HEK293 (cell line): Measurements from ENCODE around the gene TP63.

ENCODE experiments used
- CTCF ChIP-seq: fragments of 450-650 bp; formaldehyde crosslinking; IDR thresholded peaks from 2 replicates; pipeline ENCODE4 v1.5.1; 2016; ENCODE audit warnings: missing biosample characterization, missing genetic modification characterization
- MZF1 ChIP-seq: fragments of 450-650 bp; formaldehyde crosslinking; IDR thresholded peaks from 2 replicates; pipeline ENCODE4 v1.5.1; 2017; ENCODE audit warnings: missing biosample characterization, missing genetic modification characterization, borderline replicate concordance
- ZNF558 ChIP-seq: fragments of 450-650 bp; formaldehyde crosslinking; IDR thresholded peaks from 2 replicates; pipeline ENCODE4 v1.5.1; 2016; ENCODE audit warnings: missing biosample characterization, missing genetic modification characterization
- ZNF623 ChIP-seq: fragments of 450-650 bp; formaldehyde crosslinking; IDR thresholded peaks from 2 replicates; pipeline ENCODE4 v1.5.1; 2016; ENCODE audit warnings: missing biosample characterization, missing genetic modification characterization
- ZNF776 ChIP-seq: fragments of 450-650 bp; formaldehyde crosslinking; IDR thresholded peaks from 2 replicates; pipeline ENCODE4 v1.5.0; 2017; ENCODE audit warnings: missing biosample characterization, missing genetic modification characterization, borderline replicate concordance
- ZNF785 ChIP-seq: fragments of 450-650 bp; formaldehyde crosslinking; IDR thresholded peaks from 2 replicates; pipeline ENCODE4 v1.5.1; 2016; ENCODE audit warnings: missing biosample characterization, missing genetic modification characterization
- ZNF792 ChIP-seq: fragments of 450-650 bp; formaldehyde crosslinking; IDR thresholded peaks from 2 replicates; pipeline ENCODE4 v1.5.1; 2016; ENCODE audit warnings: missing biosample characterization, missing genetic modification characterization

GRCh38 chr3:189598530-189599225 lies 32.5 kb upstream of the TP63 start:
- TF ChIP-seq CTCF (no peak), ZNF785 (no peak), ZNF558 (tag by site-specific recombination) (no peak), ZNF623 (tag by site-specific recombination) (no peak), ZNF792 (tag by site-specific recombination) (no peak), ZNF776 (tag by site-specific recombination) (no peak), MZF1 (tag by site-specific recombination) (no peak)
